ENCODE data around the gene POU6F1. TPM values are rescaled to one million over a fixed set of nuclear protein-coding genes. Genes with fewer than 3 reads are reported as not detected.

Gene POU6F1
- total RNA-seq, 1 donor from 2014 or later: 10.8 TPM

GRCh38 chr12:51186465-51187085 lies 31.3 kb downstream of the POU6F1 start:
- H3K27me3 Mint-ChIP-seq (ENCODE audit: unreplicated experiment): peaks cover 6% of the 10 kb centered on the region
- DNase-seq (ENCODE audit: low spot score): no peak
- no peak overlapping the region for H3K4me3 Mint-ChIP-seq (ENCODE audit: unreplicated experiment)
- peaks cover 20% of the 10 kb centered on the region for H3K4me1 Mint-ChIP-seq (ENCODE audit: unreplicated experiment)
- peak overlapping the region; percentile 26 for H3K27ac Mint-ChIP-seq (ENCODE audit: unreplicated experiment)
- H3K36me3 Mint-ChIP-seq (ENCODE audit: low read depth, unreplicated experiment): peaks cover 7% of the 10 kb centered on the region
- H3K9me3 Mint-ChIP-seq (ENCODE audit: unreplicated experiment): no peaks in the 10 kb centered on the region
- no peak for TF ChIP-seq CTCF (IDR thresholded peaks at IDR 0.05; ENCODE audit: unreplicated experiment)

- no peak overlapping the region for H3K4me3 Mint-ChIP-seq (ENCODE audit: unreplicated experiment)
- peaks cover 20% of the 10 kb centered on the region for H3K4me1 Mint-ChIP-seq (ENCODE audit: unreplicated experiment)
- H3K27ac Mint-ChIP-seq (ENCODE audit: unreplicated experiment): no peak overlapping the region
- no peak for TF ChIP-seq CTCF (IDR thresholded peaks at IDR 0.05; ENCODE audit: unreplicated experiment)
- no peak for DNase-seq (ENCODE audit: low spot score)
- no peaks in the 10 kb centered on the region for H3K9me3 Mint-ChIP-seq (ENCODE audit: unreplicated experiment)
- peaks cover 6% of the 10 kb centered on the region for H3K27me3 Mint-ChIP-seq (ENCODE audit: unreplicated experiment)
- H3K36me3 Mint-ChIP-seq (ENCODE audit: low read depth, unreplicated experiment): peaks cover 7% of the 10 kb centered on the region
These were observed 32.6 kb downstream of the POU6F1 start for GRCh38 chr12:51185171-51185717.

- DNase-seq (ENCODE audit: low spot score): no peak
- Mint-ChIP-seq H3K36me3 (ENCODE audit: low read depth, unreplicated experiment) (peaks cover 1% of the 10 kb centered on the region), H3K4me3 (ENCODE audit: unreplicated experiment) (no peak overlapping the region), H3K27ac (ENCODE audit: unreplicated experiment) (no peak overlapping the region), H3K27me3 (ENCODE audit: unreplicated experiment) (peaks cover 3% of the 10 kb centered on the region), H3K9me3 (ENCODE audit: unreplicated experiment) (no peaks in the 10 kb centered on the region), H3K4me1 (ENCODE audit: unreplicated experiment) (peaks cover 18% of the 10 kb centered on the region)
- no peak for TF ChIP-seq CTCF (IDR thresholded peaks at IDR 0.05; ENCODE audit: unreplicated experiment)
These were observed 34.0 kb downstream of the POU6F1 start for GRCh38 chr12:51183816-51184215.

GRCh38 chr12:51183349-51183748 lies 34.5 kb downstream of the POU6F1 start:
- DNase-seq (ENCODE audit: low spot score): no peak
- Mint-ChIP-seq H3K4me3 (ENCODE audit: unreplicated experiment) (no peak overlapping the region), H3K4me1 (ENCODE audit: unreplicated experiment) (peaks cover 16% of the 10 kb centered on the region), H3K27ac (ENCODE audit: unreplicated experiment) (no peak overlapping the region), H3K9me3 (ENCODE audit: unreplicated experiment) (no peaks in the 10 kb centered on the region), H3K36me3 (ENCODE audit: low read depth, unreplicated experiment) (no peaks in the 10 kb centered on the region), H3K27me3 (ENCODE audit: unreplicated experiment) (peaks cover 3% of the 10 kb centered on the region)
- no peak for TF ChIP-seq CTCF (IDR thresholded peaks at IDR 0.05; ENCODE audit: unreplicated experiment)

GRCh38 chr12:51181558-51181957 lies 36.3 kb downstream of the POU6F1 start:
- no peak overlapping the region for H3K4me3 Mint-ChIP-seq (ENCODE audit: unreplicated experiment)
- TF ChIP-seq CTCF (IDR thresholded peaks at IDR 0.05; ENCODE audit: unreplicated experiment): no peak
- peaks cover 3% of the 10 kb centered on the region for H3K4me1 Mint-ChIP-seq (ENCODE audit: unreplicated experiment)
- peaks cover 3% of the 10 kb centered on the region for H3K27me3 Mint-ChIP-seq (ENCODE audit: unreplicated experiment)
- DNase-seq (ENCODE audit: low spot score): no peak
- H3K27ac Mint-ChIP-seq (ENCODE audit: unreplicated experiment): no peak overlapping the region
- no peaks in the 10 kb centered on the region for H3K9me3 Mint-ChIP-seq (ENCODE audit: unreplicated experiment)
- H3K36me3 Mint-ChIP-seq (ENCODE audit: low read depth, unreplicated experiment): no peaks in the 10 kb centered on the region

All from endothelial cell (in vitro differentiated cells).